ENCODE measurements around the gene IL15.

DNA sequence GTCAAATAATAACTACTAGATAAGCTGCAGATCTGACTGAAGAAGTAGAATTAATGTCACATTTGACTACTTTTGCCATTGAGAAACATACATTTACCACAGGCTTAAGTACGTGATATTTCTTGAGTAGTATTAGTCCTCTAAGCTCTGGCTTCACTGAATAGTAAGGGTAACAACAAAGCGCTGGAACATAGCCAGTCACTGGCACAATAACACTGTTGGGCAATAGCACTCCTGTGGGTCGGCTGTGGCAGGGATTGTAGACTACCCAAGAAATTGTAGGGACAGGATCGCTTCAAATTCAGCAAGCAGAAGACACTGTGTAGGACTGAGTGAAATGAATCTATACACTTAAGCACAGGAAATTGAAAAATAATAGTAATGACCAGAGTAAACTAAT, 27.1 kb upstream of the IL15 start:
- TF ChIP-seq, protein P1, sequence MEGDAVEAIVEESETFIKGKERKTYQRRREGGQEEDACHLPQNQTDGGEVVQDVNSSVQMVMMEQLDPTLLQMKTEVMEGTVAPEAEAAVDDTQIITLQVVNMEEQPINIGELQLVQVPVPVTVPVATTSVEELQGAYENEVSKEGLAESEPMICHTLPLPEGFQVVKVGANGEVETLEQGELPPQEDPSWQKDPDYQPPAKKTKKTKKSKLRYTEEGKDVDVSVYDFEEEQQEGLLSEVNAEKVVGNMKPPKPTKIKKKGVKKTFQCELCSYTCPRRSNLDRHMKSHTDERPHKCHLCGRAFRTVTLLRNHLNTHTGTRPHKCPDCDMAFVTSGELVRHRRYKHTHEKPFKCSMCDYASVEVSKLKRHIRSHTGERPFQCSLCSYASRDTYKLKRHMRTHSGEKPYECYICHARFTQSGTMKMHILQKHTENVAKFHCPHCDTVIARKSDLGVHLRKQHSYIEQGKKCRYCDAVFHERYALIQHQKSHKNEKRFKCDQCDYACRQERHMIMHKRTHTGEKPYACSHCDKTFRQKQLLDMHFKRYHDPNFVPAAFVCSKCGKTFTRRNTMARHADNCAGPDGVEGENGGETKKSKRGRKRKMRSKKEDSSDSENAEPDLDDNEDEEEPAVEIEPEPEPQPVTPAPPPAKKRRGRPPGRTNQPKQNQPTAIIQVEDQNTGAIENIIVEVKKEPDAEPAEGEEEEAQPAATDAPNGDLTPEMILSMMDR (IDR thresholded peaks at IDR 0.05), result no peak
- TF ChIP-seq POLR2A (IDR thresholded peaks at IDR 0.05), result no peak

All from esophagus squamous epithelium (tissue), 4 donors.